Right forelimb (tissue), 1 donor: ENCODE measurements around the gene CIAO3.

Source experiments
- DNase-seq: peaks from one replicate; pipeline ENCODE4 v3.0.0-alpha.2; 2018

Gene CIAO3

DNA sequence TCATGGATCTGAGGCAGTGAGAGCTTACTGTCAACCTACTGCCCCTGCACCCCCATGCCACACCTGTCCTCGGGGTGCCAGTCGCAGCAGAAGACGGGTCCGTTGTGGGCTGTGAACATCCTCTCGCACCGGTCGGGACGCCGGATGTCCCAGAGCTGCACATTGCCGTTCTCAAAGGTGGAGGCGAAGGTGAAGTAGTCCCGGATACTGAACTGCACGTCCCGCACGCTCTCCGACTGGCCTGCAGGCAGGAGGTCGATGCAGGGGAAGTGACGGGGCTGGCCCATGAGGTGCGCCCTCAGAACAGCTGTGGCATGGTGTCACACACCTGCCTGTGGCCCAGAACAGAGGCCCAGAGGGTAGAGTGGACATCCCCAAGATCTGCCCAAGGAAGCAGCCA lies 53.3 kb downstream of the CIAO3 start:
- DNase-seq: no peak

DNA sequence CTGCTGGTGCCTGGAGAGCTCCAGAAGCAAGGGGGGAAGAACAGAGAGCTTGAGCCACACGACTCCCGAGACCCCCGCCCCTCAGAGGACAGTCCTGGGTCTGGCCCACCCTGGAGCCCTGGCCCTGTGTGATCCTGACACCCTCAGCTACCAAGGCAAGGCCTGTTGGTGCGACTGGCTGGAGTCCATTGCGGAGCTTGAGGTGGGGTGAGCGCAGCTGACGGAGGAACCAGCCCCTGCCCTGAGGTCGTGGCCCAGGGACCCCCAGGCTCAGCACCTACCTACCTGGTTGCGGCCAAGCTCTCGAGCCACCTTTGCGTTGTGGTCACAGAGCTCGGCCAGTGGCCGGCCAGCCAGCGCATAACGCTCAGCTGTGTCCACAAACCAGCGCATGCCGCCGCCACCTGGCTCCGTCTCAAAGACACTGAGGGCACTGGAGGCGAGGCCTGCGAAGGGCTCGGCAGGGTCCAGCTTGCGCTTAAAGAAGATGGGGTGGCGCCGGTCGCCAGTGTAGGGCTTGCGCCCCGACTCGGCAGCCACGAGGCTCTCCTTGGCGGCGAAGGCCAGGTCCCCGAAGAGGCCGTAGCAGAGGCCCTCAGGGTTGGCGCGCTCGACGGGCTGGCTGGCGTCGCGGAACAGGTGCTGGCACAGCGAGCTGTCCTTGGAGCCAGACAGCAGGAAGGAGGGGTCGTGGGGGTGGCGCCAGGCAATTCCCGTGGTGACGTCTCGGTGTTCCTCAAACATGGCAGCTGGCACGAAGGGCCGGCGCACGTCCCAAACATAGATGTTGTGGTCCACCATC lies 54.1 kb downstream of the CIAO3 start:
- DNase-seq: no peak

DNA sequence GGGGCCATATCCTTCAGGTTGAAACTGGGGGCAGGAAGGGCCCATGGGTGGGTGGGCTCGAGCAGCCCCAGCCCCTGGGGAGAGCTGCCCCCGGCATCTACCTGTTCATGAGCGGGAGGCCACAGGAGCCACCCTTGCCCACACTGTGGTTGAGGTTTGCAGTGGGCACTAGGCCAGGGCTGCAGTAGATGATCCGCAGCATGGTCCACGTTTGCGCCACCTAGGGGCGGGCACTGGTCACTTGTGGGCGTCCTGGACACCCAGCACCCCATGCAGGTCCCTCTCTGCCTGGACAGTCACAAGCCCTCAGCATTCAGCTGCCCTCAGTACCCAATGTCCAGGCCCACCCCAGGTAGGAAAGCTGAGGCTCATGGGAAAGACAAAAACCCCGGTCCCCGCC lies 54.8 kb downstream of the CIAO3 start:
- no peak for DNase-seq

DNA sequence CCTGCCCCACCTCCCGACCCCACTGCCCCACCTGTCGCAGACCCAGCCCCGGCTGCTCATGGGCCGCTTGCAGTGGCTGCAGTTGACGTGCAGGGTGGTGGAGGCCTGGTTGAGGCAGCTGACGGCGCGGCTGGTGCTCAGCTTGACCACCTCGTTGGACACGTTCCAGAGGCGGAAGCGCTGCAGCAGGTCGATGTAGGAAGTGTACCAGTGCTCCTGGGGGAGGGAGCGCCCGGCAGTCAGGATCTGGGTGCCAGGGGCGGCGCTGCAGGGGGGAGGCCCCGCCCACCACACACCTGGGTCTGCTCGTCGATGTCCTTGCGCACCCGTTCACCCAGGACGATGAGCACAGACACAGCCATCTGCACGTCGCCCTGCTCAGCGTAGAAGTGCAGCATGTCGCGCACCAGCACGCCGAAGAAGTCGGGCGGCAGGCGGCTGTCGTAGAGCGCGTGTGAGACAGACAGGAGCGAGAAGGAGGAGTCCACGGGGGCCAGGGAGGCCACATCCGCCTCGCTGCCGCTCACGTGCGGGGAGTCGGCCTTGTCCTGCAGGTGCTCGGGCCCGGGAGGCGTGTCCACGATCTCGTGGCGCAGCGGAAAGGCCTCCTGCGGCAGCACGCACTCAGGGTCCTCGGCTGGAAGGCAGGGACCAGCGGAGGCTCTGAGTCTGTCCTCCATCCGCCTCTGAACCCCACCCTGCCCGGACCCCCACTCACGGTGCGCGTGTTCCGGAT lies 55.7 kb downstream of the CIAO3 start:
- no peak for DNase-seq

DNA sequence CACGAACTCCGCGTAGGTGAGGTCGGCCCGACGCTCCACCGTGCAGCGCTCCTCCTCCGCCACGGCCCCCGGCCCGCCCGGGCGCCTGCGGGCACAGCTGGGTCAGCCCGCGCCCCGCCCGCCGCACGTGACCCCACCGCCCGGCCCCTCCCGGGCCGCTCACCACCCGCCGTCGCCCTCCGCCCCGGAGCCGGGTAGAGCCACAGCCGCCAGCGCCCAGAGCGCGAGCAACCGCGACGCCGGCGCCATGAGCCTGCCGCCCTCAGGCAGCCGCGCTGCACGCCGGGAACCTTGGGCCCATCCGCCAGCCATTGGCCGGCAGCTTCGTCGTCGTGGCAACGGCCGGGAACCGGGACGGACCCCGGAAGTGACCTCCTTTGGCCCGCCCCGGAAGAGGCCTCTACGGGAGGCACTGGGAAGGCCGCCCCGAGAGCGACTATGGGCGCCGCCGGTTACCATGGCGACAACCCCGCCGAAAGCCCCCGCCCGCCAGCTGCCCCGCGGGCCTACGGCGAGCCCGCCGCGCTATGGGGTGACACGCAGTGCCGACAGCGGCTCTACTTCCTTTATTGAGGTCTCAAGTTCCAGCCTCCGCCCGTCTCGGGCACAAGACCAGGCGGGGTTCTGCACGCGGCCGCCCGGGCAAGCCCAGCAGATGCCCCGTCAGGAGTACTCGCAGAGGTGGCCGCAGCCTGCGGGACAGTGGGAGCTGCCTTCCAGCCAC lies 56.6 kb downstream of the CIAO3 start, which contains the start of gene JMJD8:
JMJD8 (minus strand) TSS at position 264 of the 724 bp plus-strand sequence; CDS start at position 249, 15 bp downstream.
- DNase-seq: peak; percentile 98

DNA sequence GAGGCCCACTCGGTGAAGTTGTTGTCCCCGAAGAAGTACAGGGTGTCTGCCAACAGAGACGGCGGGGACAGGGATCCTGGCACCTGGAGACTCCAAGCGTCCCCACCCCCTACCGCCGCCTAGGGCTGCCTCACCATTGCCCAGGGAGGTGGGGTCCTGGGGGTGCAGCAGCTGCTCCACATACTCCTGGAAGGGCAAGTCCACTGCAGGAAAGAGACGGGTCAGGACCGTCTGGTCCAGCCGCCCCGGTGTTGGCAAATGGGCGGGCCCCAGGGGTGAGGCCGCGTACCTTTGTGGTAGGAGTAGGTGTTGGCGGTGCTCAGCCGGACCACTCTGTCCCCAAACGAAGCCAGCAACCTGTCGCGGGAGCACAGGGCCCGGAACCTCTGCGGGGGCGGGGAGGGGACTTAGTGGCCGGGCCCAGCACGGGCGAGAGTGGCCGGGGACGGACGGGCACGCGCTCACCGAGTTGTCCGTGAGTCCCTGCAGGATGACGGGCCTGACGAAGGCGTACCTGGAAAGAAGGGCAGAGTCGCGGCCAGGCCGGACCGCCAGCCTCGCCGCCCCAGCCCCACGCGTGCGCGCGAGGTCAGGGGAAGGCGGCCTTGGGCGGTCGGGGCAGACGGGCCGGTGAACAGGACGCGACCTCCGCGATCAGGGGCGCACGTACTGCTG lies 57.3 kb downstream of the CIAO3 start:
- DNase-seq: no peak

DNA sequence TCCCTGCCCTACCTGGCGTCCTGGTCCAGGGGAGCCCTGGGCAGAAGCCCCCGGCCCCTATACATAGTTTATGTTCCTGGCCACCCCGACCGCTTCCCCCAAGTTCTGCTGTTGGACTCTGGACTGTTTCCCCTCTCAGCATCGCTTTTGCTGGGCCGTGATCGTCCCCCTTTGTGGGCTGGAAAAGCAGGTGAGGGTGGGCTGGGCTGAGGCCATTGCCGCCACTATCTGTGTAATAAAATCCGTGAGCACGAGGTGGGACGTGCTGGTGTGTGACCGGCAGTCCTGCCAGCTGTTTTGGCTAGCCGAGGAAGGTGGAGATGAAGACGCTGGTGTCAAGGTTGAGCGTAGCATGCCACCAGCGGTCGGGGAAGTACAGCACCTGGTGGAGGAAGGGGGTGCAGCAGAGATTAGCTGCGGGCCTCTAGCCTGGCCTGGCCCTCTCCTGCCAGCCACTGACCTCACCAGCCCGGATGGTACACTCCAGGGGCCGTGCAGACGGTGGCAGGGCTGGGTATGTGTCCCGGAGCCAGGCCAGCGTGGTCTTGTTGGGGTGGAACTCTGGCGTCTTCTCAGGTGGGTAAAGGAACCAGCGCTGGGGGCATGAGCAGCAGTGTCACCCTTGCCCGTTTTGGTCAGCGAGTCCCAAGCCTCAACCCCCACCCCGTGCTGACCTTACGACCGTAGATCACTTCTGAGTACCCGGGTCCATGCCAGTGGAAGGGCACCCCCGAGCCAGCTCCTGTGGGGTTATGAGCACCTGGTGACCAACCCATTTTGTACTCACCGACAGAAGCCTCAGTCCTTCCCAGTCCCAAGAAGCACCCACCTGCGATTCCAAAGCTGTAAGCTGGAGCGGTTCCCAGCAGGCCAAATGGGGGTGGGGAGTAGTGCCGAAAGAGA lies 58.1 kb downstream of the CIAO3 start:
- DNase-seq: no peak

DNA sequence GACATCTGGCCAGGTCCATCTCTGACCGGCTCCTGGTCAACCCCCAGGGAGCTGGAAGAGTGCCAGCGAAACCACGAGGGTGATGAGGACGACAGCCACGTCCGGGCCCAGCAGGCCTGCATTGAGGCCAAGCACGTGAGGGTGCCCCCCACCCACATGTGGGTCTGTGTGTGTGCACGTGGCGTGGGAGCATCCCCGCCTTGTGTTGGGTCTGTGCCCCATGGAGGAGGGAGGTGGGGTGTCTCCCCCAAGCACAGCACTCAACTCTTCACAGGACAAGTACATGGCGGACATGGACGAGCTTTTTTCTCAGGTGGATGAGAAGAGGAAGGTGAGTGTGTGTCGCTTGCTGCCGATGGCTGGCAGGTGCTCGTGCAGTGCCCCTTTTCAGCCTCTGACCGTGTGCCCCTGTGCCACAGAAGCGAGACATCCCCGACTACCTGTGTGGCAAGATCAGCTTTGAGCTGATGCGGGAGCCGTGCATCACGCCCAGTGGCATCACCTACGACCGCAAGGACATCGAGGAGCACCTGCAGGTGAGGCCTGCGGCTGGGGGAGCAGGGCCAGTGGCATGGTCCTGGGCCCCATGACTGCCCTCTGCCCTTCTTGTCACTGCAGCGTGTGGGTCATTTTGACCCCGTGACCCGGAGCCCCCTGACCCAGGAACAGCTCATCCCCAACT lies 58.9 kb downstream of the CIAO3 start:
- DNase-seq: no peak

DNA sequence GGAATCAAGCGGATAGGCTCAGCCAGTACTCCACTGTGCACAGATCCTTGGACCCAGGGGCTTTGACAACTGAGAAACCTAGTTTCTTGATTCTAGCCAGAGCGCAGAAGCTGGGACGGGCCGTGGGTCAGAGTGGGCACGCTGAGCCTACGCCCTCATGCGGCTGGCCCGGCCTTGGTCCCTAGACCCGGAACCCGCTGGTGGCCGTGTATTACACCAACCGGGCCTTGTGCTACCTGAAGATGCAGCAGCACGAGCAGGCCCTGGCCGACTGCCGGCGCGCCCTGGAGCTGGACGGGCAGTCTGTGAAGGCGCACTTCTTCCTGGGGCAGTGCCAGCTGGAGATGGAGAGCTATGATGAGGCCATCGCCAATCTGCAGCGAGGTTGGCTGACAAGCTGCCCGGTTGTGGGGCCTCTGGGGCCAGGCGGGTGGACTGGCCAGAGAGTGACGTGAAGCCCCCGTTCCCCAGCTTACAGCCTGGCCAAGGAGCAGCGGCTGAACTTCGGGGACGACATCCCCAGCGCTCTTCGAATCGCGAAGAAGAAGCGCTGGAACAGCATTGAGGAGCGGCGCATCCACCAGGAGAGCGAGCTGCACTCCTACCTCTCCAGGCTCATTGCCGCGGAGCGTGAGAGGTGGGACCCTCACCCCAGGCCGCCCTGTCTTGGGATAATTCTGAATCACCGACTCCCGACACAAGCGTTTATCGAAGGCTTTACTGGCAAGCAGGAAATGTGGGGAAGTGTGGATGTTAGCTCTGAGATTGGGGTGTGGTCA lies 59.6 kb downstream of the CIAO3 start:
- DNase-seq: no peak

DNA sequence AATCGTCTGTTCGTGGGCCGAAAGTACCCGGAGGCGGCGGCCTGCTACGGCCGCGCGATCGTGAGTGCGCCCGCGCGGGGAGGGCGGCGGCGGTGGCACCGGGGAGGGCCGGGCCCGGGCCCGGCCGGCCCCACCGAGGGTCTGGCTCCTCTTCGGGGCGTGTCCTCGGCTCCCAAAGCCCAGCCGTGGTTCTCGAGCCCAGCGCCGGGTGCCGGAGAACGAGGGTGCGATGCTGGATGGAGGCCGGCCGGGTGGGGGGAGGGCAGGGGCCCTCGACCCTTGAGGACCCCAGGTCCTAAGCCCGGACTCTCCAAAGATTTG lies 60.2 kb downstream of the CIAO3 start:
- DNase-seq: no peak

DNA sequence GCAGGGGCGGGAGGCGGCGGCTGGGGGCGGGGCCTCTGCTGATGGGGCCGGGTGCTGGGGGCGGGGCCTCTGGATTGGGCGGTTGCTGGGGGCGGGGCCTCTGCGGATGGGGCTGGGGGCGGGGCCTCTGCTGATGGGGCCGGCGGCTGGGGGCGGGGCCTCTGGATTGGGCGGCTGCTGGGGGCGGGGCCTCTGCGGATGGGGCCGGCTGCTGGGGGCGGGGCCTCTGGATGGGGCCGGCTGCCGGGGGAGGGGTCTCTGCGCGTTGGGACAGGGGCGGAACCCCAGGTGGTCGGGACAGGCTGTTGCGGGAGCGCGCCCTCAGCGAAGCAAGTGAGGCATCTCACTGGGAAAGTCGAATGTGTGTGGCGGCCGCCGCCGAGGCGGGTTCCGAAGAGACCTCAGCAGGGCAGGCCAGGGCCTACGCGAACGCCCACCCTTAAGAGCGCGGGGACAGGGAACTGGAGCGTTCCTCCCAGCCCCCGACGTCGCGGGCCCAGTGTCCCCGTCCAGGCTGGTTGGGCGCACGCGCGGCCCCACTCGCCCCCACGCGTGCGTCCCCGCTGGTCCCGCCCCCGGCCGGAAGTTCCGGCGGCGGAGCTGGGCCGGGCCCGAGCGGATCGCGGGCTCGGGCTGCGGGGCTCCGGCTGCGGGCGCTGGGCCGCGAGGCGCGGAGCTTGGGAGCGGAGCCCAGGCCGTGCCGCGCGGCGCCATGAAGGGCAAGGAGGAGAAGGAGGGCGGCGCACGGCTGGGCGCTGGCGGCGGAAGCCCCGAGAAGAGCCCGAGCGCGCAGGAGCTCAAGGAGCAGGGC lies 60.8 kb downstream of the CIAO3 start, which contains the start of gene STUB1:
STUB1 (plus strand) TSS at position 597 of the 811 bp plus-strand sequence; CDS start at position 713, 116 bp downstream.
- DNase-seq: peak; percentile 97
